ENCODE data around the gene TECPR1. TPM values are rescaled to one million over a fixed set of nuclear protein-coding genes. Genes with fewer than 3 reads are reported as not detected.

The TECPR1 gene
- total and polyA plus RNA-seq, 4 donors: 16.7 to 73.6 (median 31.8) TPM

DNA sequence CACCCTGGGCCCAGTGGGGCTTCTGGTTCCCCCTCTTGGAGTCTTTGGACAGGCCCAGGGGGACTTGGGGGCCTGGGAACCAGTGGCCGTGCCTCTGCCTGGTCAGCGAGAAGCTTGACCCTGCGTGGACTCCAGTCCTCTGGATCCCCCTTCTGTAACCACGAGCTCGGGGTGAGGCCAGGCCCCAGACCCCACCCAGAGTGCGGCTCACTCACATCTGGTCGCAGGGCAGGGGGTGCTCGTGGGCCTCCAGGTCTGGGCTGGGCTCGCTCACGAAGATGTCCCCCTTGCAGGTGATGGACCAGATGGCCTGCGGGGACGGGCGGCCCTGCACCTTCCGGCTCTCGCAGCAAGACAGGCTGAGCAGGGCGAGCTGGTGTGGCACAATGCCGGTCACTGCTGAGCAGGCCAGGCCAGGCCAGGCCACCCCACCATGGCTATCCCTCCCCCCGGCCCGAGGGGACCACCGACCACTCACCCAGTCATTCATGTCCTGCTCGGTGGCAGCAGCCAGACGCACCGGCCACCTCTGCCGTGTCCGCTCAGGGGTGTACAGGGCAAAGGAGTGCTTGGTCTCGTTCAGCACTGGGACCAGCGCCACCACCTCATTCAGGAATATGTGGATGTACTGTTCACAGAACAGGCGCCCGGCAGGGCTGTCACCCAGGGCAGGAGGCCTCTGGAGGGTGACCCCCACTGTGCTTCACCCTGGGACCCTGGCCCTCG lies 21.1 kb downstream of the TECPR1 start:
- no peak overlapping the region for H3K4me3 ChIP-seq
- WGBS, 2 donors: 95 to 97% methylated on average over 28 to 30 of the region's 30 CpGs
- H3K36me3 ChIP-seq (ENCODE audit: control insufficient read depth in 4 of 4, insufficient read depth in 4 of 4, low read length in 4 of 4): peaks cover 0 to 58% (median 5%) of the 10 kb centered on the region in 4 donors
- H3K27ac ChIP-seq (ENCODE audit: low read depth in 1 of 2, low read length in 1 of 2): no peak overlapping the region
- TF ChIP-seq, protein P1, sequence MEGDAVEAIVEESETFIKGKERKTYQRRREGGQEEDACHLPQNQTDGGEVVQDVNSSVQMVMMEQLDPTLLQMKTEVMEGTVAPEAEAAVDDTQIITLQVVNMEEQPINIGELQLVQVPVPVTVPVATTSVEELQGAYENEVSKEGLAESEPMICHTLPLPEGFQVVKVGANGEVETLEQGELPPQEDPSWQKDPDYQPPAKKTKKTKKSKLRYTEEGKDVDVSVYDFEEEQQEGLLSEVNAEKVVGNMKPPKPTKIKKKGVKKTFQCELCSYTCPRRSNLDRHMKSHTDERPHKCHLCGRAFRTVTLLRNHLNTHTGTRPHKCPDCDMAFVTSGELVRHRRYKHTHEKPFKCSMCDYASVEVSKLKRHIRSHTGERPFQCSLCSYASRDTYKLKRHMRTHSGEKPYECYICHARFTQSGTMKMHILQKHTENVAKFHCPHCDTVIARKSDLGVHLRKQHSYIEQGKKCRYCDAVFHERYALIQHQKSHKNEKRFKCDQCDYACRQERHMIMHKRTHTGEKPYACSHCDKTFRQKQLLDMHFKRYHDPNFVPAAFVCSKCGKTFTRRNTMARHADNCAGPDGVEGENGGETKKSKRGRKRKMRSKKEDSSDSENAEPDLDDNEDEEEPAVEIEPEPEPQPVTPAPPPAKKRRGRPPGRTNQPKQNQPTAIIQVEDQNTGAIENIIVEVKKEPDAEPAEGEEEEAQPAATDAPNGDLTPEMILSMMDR (IDR thresholded peaks at IDR 0.05; ENCODE audit: control extremely low read depth, extremely low read depth): no peak
- H3K9me3 ChIP-seq (ENCODE audit: control insufficient read depth in 4 of 4, insufficient read depth in 3 of 4, low read length in 3 of 4): no peaks in the 10 kb centered on the region
- H3K4me1 ChIP-seq (ENCODE audit: control insufficient read depth in 5 of 5, insufficient read depth in 5 of 5, low read length in 5 of 5): no peaks in the 10 kb centered on the region
- DNase-seq (no peak), ATAC-seq (ENCODE audit: insufficient read depth, low FRiP score) (no peak)
- no peaks in the 10 kb centered on the region for H3K27me3 ChIP-seq (ENCODE audit: control insufficient read depth in 3 of 3, insufficient read depth in 3 of 3, low read length in 2 of 3)
- H3K9ac ChIP-seq (ENCODE audit: insufficient read depth in 1 of 2, low read length in 2 of 2): no peak overlapping the region

GRCh38 chr7:98229991-98230745 lies 21.9 kb downstream of the TECPR1 start:
- TF ChIP-seq, protein P1 (IDR thresholded peaks at IDR 0.05; ENCODE audit: control extremely low read depth, extremely low read depth): no peak
- Histone ChIP-seq H3K27ac (ENCODE audit: low read depth in 1 of 2, low read length in 1 of 2) (no peak overlapping the region), H3K9me3 (ENCODE audit: control insufficient read depth in 4 of 4, insufficient read depth in 3 of 4, low read length in 3 of 4) (no peaks in the 10 kb centered on the region), H3K36me3 (ENCODE audit: control insufficient read depth in 4 of 4, insufficient read depth in 4 of 4, low read length in 4 of 4) (peaks cover 0 to 58% (median 5%) of the 10 kb centered on the region in 4 donors), H3K9ac (ENCODE audit: insufficient read depth in 1 of 2, low read length in 2 of 2) (no peak overlapping the region), H3K27me3 (ENCODE audit: control insufficient read depth in 3 of 3, insufficient read depth in 3 of 3, low read length in 2 of 3) (no peaks in the 10 kb centered on the region), H3K4me1 (ENCODE audit: control insufficient read depth in 5 of 5, insufficient read depth in 5 of 5, low read length in 5 of 5) (no peaks in the 10 kb centered on the region), H3K4me3 (no peak overlapping the region)
- 92 to 95% methylated on average over 17 of the region's 17 CpGs for WGBS, 2 donors
- DNase-seq: no peak
- no peak for ATAC-seq (ENCODE audit: insufficient read depth, low FRiP score)

DNA sequence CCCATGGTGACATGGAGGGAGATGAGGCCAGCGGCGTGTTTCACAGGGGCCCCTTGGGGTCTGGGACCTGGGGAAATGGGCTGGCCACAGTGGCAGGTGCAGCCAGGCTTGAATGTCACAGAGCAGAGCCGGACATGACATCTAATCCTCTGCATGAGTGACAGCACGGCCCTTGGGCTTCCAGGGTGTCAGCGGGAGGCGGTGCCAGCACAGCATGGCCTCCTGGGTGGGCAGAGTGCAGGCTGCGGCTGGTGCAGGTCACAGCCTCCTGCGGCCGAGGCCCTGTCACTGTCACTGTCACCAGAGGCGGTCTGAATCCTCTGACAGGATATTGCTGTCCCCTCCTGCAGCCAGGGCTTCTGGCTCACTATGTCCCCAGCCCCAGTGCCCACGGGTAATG lies 22.6 kb downstream of the TECPR1 start:
- no peak overlapping the region for H3K4me3 ChIP-seq
- TF ChIP-seq, protein P1 (IDR thresholded peaks at IDR 0.05; ENCODE audit: control extremely low read depth, extremely low read depth): no peak
- DNase-seq (no peak), ATAC-seq (ENCODE audit: insufficient read depth, low FRiP score) (no peak)
- WGBS, 2 donors: 91 to 94% methylated on average over 11 of the region's 11 CpGs
- H3K27ac ChIP-seq (ENCODE audit: low read depth in 1 of 2, low read length in 1 of 2): no peak overlapping the region
- no peaks in the 10 kb centered on the region for H3K27me3 ChIP-seq (ENCODE audit: control insufficient read depth in 3 of 3, insufficient read depth in 3 of 3, low read length in 2 of 3)
- no peak overlapping the region for H3K9ac ChIP-seq (ENCODE audit: insufficient read depth in 1 of 2, low read length in 2 of 2)
- no peaks in the 10 kb centered on the region for H3K4me1 ChIP-seq (ENCODE audit: control insufficient read depth in 5 of 5, insufficient read depth in 5 of 5, low read length in 5 of 5)
- no peaks in the 10 kb centered on the region for H3K9me3 ChIP-seq (ENCODE audit: control insufficient read depth in 4 of 4, insufficient read depth in 3 of 4, low read length in 3 of 4)
- H3K36me3 ChIP-seq (ENCODE audit: control insufficient read depth in 4 of 4, insufficient read depth in 4 of 4, low read length in 4 of 4): peaks cover 0 to 64% (median 5%) of the 10 kb centered on the region in 4 donors
